Measurements from ENCODE around the gene GTF2I.
"Not testable (repeated sequence)": the region's sequence is repeated elsewhere in the genome, so short reads cannot be mapped to it uniquely, and the experiment has no call there.

The GTF2I gene

DNA sequence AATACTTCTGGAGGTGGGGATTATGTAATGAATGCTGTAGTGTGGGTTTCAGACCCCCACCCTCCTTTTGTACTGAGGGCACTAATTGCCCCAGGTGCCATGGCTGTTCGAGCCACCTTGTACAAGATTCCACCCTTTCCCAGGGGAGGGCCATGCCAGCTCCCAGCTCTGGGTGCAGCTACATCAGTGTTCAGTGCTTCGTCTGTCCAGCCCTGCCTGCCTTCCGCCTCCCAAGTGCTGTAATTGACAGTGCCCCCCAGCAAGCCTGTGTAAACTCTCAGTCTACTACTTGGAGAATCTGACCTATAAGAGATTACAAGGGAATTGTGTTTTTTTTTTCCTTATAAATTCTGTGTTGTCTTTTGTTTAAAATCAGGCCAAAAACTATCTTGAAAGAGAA lies 33.0 kb downstream of the GTF2I start:
- intact Hi-C loops (cut with DNase I) = no loop called here
- DNase-seq = no peak

DNA sequence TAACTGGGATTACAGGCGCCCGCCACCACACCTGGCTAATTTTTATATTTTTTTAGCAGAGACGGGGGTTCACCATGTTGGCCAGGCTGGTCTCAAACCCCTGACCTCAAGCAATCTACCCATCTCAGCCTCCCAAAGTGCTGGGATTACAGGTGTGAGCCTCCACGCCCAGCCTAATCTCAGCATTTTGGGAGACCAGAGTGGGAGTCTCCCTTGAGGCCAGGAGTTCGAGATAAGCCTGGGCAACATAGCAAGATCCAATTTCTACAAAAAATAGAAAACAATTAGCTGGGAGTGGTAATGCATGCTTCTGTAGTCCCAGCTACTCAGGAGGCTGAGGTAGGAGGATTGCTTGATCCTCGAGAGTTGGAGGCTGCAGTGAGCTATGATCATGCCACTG lies 46.9 kb downstream of the GTF2I start:
- intact Hi-C loops (cut with DNase I); DNase-seq: not testable (repeated sequence)

DNA sequence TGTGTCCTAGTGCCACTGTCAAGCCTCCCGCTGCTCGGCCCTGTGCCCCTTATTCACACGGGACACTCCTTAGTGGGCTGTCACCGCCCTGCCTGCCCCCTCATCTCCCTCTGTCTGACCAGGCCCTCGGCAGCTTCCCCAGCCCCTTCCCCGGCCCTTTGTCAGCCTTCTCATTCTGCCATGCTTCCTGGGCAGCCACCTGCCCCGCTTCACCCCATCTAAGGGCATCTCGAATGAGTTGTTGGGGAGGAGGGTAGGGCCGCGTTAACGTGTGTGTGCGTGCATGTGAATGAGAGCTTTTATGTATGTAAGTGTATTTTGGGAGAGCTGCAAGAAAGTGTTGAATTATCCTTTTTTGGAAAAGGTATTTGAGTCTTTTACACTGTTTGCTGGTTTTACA lies 49.7 kb downstream of the GTF2I start:
- no peak for DNase-seq
- intact Hi-C loops (cut with DNase I) = no loop called here

DNA sequence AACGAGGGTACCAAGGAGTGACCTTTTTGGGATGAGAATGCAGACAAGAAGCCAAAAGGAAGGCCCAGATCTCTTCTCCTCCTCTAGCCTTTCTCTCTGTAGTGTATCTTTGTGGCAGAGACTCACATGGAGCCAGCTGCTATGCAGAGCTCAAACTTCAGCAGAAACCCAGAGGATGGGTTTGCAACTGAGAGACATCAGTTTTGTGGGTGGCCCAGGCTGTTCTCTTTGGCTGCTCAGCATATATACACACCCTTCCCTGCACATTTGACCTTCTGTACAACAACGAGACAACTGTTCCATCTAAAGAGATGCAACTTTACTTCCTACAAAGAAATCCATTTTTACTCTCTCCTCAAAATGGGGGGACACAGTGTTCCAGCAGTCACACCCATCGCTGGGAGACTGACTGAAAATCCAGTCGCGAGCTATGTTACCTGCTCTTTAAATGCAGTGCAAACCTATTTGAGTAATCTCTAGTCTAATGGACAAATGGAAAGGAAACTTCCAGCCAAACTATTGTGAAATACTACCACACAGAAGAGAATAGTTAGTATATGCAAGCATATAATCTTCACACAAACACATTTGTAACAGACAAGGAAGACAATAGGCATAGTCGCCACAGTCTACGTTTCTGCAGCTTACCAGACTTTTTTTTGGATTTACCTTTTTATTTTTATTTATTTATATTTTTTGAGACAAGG lies 51.2 kb downstream of the GTF2I start:
- intact Hi-C loops (cut with DNase I) = no loop called here

DNA sequence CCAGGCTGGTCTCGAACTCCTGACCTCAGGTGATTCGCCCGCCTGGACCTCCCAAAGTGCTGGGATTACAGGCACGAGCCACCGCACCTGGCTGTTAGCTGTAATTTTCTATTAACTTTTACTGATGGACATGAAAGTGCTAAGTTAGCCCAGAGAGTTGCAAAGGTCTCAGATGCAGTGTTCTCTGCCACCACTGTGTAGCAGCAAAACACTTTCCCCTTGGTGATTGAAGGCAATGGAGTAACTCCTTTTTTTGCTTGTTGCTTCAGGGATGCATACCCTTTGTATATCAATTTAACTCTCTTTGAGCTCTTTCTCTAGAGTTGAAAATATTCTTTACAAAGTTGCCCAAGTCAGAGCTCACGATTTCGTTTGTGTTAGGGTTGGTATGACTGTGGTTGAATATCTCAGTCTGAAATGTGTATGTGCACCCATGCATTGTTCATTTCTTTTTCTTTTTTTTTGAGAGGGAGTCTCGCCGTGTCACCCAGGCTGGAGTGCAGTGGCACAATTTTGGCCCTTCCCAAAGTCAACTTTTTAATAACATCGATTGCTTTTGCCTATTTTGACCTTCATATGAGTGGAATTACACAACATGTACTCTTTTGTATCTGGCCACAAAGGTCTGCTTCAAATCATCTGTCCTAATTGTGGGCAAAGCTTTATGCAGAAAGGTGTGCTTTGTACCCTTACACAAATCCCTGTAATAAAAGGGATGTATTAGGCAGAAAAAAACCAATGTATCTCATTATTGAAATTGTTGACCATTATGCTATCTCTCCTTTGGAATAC lies 52.6 kb downstream of the GTF2I start:
- DNase-seq = peak in 1 of 42 donors; percentile 21
- intact Hi-C loops (cut with DNase I) = no loop called here

More for the DNA sequence above, 51.2 kb downstream of the GTF2I start:
- no peak for DNase-seq

DNA sequence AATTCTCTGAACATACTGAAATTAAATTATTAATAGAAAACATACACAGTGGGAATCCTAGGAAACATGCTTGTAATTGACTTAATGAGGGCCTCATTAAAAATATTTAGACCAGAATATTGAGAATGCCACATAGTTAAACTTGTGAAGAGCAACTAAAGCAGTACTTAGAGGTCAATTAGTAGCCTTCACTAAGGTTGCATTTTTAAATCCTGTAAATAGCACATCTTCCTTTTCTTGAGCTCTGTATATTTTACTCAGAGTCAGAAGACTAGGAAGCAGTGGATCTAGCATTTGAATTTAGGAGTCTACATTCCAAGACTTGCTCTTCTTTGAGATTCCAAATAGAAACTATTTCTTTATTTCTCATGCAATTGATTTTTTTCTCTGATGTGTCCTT lies 56.0 kb downstream of the GTF2I start:
- no peak for DNase-seq
- intact Hi-C loops (cut with DNase I) = no loop called here

DNA sequence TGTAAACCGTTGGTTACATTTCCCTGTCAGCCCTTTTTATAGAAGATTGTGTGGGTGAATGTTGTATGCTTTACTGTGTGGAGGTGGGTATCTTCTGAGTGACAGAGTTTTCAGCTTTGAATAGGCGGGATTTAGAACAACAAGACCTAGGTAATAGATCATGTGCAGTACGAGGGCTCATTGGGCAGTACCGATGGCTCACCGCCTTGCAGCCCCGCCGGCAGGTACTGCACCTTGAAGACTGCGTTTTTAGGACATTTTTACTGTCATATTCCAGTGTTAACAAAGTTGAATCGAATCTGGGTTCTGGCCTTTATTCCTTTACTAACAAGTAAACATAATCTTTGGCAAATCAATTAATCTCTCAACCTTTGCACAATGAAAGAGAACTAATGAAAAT lies 60.4 kb downstream of the GTF2I start:
- intact Hi-C loops (cut with DNase I) = no loop called here
- peak in 4 of 42 donors; percentile 5 to 39 (median 9) for DNase-seq

DNA sequence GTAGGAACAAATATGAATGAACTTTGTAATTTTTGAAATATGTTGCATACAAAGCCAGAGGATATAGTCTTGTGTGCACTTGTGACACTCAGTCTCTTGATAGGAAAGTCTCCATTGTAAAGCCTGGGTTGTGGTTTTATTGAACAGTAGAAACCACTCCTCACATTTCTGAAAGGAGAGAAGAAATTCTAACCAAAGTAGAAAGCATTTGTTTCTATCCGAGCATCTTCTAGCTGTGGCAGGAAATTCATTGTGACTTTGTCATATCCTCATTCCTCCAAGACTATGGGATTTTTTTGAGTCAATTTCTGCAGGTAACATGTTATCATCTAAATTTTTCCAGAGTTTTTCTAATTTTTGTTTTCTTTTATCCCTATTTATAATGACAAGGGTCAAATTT lies 60.8 kb downstream of the GTF2I start:
- intact Hi-C loops (cut with DNase I) = no loop called here
- no peak for DNase-seq

DNA sequence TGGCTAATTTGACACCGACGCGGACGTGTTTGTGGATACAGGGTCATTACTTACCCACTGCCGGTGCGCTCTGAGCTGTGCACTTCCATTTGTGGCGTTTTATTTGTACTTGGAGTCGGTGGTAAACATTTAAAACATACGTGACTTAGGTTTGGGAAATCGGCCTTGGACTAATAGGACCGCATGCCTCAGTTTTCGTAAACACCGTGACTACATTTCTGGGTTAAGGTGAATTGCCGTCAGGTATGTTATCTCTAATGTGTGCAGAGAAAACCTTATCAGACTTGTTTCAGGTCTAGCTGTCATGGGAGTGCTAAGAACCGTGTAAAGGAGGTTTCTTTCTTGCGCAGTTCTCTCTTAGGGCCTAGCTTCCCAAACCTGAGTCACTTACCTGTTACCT lies 64.6 kb downstream of the GTF2I start:
- intact Hi-C loops (cut with DNase I) = no loop called here
- DNase-seq = no peak

DNA sequence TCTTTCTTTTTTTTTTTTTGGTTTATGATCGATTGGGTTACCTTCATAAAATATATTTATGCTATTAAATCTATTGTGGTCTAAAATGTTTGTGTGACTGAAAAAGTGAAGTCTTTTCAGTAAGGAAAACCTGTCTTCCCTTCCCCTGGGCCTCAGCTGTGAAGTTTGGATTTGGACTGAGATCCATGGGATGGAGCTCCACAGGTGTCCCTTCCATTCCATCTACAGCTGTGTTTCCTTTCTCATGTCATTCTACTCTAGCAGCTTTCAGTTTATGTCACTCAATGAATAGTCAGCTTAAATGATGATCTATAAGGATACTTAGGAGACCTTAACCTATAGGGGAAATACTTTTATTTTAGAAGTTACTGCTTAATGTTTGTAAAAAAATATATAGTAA lies 68.3 kb downstream of the GTF2I start:
- intact Hi-C loops (cut with DNase I) = no loop called here
- DNase-seq = no peak

DNA sequence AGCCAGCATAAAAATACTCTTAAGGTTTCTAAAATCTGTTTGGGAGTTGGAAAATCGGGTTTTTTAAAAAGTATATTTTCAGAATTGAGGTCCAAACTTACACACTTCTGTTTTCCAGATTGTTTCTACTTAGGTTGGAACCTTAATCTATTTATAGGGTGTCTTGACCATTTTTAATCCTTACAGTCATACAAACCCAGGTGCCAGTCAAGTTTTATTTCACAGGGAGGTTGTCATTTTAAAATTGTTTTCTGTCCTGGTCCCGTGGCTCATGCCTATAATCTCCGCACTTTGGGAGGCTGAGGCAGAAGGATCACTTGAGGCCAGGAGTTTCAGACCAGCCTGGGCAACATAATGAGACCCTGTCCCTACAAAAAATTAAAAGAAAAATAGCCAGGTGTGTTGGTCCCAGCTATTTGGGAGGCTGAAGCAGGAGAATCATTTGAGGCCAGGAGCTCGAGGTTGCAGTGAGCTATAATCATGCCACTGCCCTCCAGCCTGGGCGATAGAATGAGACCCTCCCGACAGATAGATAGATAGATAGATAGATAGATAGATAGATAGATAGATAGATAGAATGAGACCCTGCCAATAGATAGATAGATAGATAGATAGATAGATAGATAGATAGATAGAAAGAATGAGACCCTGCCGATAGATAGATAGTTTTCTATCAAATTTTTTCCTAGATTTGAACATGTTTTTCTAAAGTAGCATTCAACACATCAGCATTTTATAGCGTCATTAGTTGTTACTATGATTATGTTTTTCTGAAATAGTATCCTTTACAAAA lies 69.0 kb downstream of the GTF2I start:
- DNase-seq = no peak
- intact Hi-C loops (cut with DNase I) = no loop called here

DNA sequence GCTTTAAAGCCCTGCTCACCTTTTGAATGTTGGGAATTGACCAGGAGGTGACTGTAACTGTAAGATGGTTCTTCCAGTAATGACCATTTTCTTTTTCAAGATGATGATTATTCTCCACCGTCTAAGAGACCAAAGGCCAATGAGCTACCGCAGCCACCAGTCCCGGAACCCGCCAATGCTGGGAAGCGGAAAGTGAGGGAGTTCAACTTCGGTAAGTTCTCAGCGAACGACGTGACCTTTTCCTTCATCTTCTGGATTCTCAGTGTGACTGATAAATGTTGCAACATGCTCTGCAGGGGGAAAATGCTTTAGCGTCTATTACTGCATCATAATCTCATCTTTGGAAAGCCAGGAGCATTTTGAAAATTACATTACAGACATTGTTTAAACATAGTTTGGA lies 71.2 kb downstream of the GTF2I start:
- intact Hi-C loops (cut with DNase I); DNase-seq: not testable (repeated sequence)

DNA sequence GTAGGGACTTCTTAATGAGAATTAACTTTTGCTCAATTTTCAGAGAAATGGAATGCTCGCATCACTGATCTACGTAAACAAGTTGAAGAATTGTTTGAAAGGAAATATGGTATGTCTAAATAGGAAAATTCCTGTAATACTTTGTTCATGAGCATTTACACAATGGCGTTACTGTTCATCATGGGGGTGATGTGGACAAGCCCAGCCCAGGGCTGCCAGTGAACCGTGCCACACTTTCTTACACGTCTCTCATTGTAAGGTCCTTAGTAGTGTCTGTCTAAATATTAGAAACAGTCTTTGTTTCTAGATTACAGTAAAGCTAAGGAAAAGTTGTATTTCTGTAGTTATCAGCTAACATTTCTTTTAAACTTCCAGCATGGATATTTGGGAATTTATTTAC lies 72.7 kb downstream of the GTF2I start:
- intact Hi-C loops (cut with DNase I); DNase-seq: not testable (repeated sequence)

DNA sequence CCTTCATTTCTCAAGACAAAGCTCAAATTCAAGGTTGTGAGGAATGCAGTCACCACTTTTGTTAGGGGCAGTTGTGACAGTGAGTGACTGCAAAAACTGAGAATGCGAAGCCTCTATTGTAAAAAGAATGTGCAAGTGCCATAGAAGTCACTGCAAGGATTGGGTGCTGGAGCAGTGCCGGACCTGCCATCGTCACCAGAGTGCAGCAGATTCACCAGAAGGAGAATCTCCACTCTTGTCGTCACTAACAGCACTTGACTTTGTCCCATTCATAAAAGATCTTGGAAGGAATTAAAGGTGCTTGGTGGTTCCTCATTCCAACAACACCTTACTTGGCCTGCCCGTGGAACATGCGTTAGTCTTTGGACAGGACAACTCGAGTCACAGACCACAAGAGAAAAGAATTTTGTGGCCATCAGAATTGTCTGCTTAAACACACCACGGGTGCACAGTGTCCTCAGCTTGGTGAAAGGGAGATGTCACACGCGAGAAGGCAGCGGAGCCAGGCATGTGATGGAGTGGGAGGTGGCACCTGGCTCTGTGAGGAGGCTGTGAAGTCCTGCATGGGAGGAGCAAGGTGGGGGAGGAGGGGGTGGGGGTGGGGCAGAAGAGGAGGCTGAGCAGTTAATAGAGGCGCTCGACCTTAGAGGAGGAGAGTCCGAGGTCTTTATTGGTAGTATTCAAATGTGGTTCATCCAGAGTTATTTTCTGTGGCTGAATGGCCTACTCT lies 82.6 kb downstream of the GTF2I start:
- intact Hi-C loops (cut with DNase I); DNase-seq: not testable (repeated sequence)

DNA sequence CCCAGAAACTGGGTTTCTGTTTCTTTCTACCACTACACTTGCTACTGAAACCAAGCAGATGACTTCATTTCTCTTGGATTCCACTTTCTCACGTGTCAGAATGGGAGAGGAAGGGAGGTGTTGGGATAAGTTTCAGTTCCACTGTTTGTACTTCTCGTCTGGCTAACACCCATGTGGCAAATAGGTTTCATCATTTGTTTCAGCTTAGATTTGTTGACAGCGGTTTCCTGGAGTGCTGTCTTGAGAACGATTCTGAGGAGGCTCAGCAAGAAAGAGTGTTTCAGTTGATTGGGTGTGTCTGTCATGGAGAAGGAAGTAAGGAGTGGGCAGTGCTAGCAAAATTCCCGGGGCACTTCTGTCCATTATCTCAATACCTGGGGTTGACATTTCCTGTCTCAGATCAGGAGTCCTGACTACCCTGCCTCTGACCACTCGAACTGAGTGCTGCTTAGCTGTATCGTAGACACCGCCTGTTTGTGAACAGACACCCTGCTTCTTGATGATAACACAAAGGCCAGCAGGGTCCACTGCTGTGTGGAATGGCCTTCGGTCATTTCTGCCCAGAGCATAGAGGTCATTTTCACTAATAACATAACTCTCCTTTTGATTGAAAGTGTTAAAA lies 86.5 kb downstream of the GTF2I start:
- intact Hi-C loops (cut with DNase I); DNase-seq: not testable (repeated sequence)

DNA sequence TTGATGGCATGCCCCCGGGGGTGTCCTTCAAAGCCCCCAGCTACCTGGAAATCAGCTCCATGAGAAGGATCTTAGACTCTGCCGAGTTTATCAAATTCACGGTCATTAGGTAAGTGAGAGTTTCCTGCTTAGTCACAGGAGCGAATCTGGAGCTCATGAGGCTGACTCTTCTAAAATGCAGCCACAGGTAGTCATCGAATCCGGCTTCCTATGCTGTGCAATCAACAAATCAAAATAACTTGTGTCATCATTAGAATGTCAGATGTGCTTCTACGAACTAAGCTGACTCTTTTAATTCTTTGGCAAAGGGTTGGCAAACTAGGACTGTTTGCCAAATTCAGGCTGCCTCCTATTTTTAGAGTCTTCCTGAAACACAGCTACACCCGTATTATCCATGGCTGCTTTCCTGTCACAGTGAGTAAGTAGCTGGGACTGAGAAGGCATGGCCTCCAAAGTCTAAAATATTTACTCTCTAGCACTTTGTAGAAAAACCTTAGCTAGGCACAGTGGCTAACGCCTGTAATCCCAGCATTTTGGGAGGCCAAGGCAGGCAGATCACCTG lies 96.5 kb downstream of the GTF2I start:
- DNase-seq; intact Hi-C loops (cut with DNase I): not testable (repeated sequence)

DNA sequence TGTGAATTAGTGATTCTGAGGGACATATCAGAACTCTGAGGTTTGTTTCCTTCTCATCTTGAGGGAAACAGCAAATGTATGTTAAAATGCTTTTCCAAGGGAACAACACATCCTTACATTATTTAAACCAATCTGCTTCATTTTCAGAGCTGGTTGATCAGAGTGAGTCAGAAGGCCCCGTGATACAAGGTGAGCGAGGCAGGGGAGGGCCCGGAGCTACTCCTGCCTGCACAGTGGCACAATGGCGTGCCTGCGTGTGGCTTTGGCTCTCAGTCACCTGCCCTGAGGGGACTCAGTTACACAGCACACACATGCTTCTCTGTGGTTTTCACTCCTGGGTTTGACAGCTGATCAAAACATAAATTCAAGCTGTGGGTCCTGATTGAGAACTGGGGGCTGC lies 99.2 kb downstream of the GTF2I start:
- intact Hi-C loops (cut with DNase I) = not testable (repeated sequence)
- peak in 1 of 42 donors; percentile 2 for DNase-seq

DNA sequence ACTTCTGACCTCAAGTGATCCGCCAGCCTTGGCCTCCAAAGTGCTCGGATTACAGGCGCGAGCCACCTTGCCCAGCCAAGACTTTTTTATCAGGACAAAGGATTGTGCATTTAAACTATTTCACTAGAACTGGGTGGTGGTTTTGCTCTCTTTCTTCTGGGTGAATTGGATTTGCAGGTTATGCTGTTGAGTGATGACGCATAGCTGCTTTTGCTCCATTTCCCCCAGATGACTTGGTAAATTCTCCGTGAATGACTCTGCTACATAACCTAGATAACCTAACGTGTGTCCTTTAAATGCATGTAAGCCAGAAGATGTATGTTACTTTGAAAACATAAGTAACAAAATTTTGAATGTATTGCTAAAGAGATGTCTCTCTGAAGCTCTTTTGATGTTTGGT lies 100.8 kb downstream of the GTF2I start:
- intact Hi-C loops (cut with DNase I) = not testable (repeated sequence)

More for the DNA sequence above, 100.8 kb downstream of the GTF2I start:
- DNase-seq = not testable (repeated sequence)

All from head of caudate nucleus (tissue), 42 donors.